ENCODE results near the gene SPATA24.
A peak's percentile ranks its signal among the peaks of the same experiment; 100 is the strongest.
"Not testable (repeated sequence)": the region's sequence is repeated elsewhere in the genome, so short reads cannot be mapped to it uniquely, and the experiment has no call there.

SPATA24 gene

GRCh38 chr5:139389701-139390638 is 13.9 kb downstream of the SPATA24 start, which contains the start of gene MZB1:
MZB1 (minus strand) TSS chr5:139389913; CDS start chr5:139389856, 57 bp downstream.
- Histone ChIP-seq H3K27ac (no peak within 1 kb of the TSS), H3K4me3 (ENCODE audit: low read depth in 1 of 2, low read length in 1 of 2) (no peak within 1 kb of the TSS), H3K4me1 (ENCODE audit: control insufficient read depth in 1 of 2, insufficient read depth in 1 of 2, low read depth in 1 of 2, low read length in 1 of 2) (peaks cover 61 to 67% of the 10 kb centered on the region in 2 experiments), H3K36me3 (no peaks in the 10 kb centered on the region), H3K9me3 (no peaks in the 10 kb centered on the region), H3K27me3 (peaks cover 44% of the 10 kb centered on the region)
- no peak for TF ChIP-seq CTCF (IDR thresholded peaks at IDR 0.05)

GRCh38 chr5:139388198-139388821 is 15.6 kb downstream of the SPATA24 start:
- TF ChIP-seq CTCF (IDR thresholded peaks at IDR 0.05) = no peak
- Histone ChIP-seq H3K4me3 (ENCODE audit: low read depth in 1 of 2, low read length in 1 of 2) (no peak overlapping the region), H3K9me3 (no peaks in the 10 kb centered on the region), H3K4me1 (ENCODE audit: control insufficient read depth in 1 of 2, insufficient read depth in 1 of 2, low read depth in 1 of 2, low read length in 1 of 2) (peaks cover 62 to 69% of the 10 kb centered on the region in 2 experiments), H3K36me3 (no peaks in the 10 kb centered on the region), H3K27me3 (peaks cover 28% of the 10 kb centered on the region), H3K27ac (no peak overlapping the region)

- Histone ChIP-seq H3K27ac (no peak overlapping the region), H3K36me3 (no peaks in the 10 kb centered on the region), H3K4me1 (ENCODE audit: control insufficient read depth in 1 of 2, insufficient read depth in 1 of 2, low read depth in 1 of 2, low read length in 1 of 2) (peaks cover 57 to 69% of the 10 kb centered on the region in 2 experiments), H3K4me3 (ENCODE audit: low read depth in 1 of 2, low read length in 1 of 2) (no peak overlapping the region), H3K27me3 (peaks cover 22% of the 10 kb centered on the region), H3K9me3 (no peaks in the 10 kb centered on the region)
- TF ChIP-seq CTCF (IDR thresholded peaks at IDR 0.05) = no peak
Observed at GRCh38 chr5:139387611-139388197, 16.2 kb downstream of the SPATA24 start.

- peaks cover 14% of the 10 kb centered on the region for H3K27me3 ChIP-seq
- not testable (repeated sequence) for H3K9me3 ChIP-seq; H3K27ac ChIP-seq; H3K4me3 ChIP-seq (ENCODE audit: low read depth in 1 of 2, low read length in 1 of 2); H3K36me3 ChIP-seq
- peaks cover 49 to 63% of the 10 kb centered on the region in 2 experiments for H3K4me1 ChIP-seq (ENCODE audit: control insufficient read depth in 1 of 2, insufficient read depth in 1 of 2, low read depth in 1 of 2, low read length in 1 of 2)
Observed at GRCh38 chr5:139386956-139387355, 16.9 kb downstream of the SPATA24 start.

- Histone ChIP-seq H3K4me3 (ENCODE audit: low read depth in 1 of 2, low read length in 1 of 2) (peak overlapping the region; percentile 0 to 64), H3K9me3 (no peaks in the 10 kb centered on the region), H3K4me1 (ENCODE audit: control insufficient read depth in 1 of 2, insufficient read depth in 1 of 2, low read depth in 1 of 2, low read length in 1 of 2) (peaks cover 43 to 59% of the 10 kb centered on the region in 2 experiments), H3K27ac (peak overlapping the region; percentile 86), H3K27me3 (peaks cover 5% of the 10 kb centered on the region), H3K36me3 (no peaks in the 10 kb centered on the region)
- TF ChIP-seq CTCF (IDR thresholded peaks at IDR 0.05) = no peak
Observed at GRCh38 chr5:139386050-139386438, 17.8 kb downstream of the SPATA24 start.

Measured in neutrophil (primary cell).